GM18873 (cell line): ENCODE measurements around the gene ARFGEF2.
A peak's percentile ranks its signal among the peaks of the same experiment; 100 is the strongest.
"Not testable (repeated sequence)": the region's sequence is repeated elsewhere in the genome, so short reads cannot be mapped to it uniquely, and the experiment has no call there.

Source experiments
- ATAC-seq: cut with Tn5 transposase; IDR thresholded peaks from one replicate; pipeline ENCODE4 v1.9.1; 2021; ENCODE audit warnings: mild to moderate bottlenecking, moderate library complexity, moderate number of reproducible peaks; ENCODE audit not compliant: unreplicated experiment, low FRiP score

The ARFGEF2 gene

DNA sequence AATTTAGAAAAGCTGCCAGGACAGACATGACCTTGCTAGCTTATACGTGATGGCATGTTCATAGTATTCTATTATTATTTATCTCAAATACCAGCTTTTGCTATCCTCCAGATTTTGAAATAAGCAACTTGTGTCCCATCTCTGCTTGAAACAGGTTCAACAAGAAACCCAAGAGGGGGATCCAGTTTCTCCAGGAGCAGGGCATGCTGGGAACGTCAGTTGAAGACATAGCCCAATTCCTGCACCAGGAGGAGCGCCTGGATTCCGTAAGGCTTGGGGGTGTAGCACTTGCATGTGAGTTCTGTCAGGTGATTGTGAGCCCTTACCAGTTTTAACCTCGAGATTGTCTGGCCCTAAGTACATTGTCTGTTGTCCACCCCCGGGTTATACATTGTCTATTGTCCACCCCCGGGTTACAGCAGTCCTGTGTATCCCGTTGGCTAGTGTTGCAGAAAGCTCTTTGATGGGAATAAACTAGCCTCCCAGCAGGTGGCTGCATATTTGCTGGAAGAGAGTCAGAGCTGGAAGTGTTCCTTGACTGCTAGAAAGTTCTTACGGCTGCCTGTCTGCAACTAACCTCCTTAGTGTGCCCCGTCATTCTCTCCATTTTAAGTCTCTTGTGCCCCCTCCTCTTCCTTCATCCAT lies 63.2 kb downstream of the ARFGEF2 start:
- no peak for ATAC-seq

GRCh38 chr20:48986899-48987298 lies 65.4 kb downstream of the ARFGEF2 start:
- no peak for ATAC-seq

- ATAC-seq: no peak
Observed at GRCh38 chr20:48990467-48990866, 69.0 kb downstream of the ARFGEF2 start.

GRCh38 chr20:48995589-48995988 lies 74.1 kb downstream of the ARFGEF2 start:
- no peak for ATAC-seq

GRCh38 chr20:48999890-49000870 lies 78.7 kb downstream of the ARFGEF2 start:
- no peak for ATAC-seq

GRCh38 chr20:49001741-49002140 lies 80.2 kb downstream of the ARFGEF2 start:
- no peak for ATAC-seq

DNA sequence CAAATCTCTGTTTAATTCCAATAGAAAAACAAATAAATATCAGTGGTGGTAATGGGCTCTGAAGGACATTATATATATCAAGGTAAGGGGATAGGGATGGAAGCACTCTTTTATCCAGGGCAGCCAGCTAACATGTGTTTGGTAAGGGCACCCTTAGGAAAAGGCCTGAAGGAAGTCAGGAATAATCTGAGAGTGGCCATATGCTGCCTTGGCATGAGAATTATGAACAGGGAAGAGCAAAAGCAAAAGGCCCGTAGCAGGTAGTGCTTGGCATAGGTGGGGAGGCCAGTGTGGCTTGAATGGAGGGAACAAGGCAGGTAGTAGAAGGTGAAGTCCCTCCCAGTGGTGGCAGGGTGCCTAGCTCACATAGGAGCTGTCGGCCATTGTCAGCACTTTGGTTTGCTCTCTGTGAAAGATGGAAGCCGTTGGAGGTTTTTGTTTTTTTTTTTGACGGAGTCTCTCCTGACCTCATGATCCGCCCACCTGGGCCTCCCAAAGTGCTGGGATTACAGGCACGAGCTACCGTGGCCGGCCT lies 85.0 kb downstream of the ARFGEF2 start:
- no peak for ATAC-seq

- no peak for ATAC-seq
Observed at GRCh38 chr20:49009899-49010631, 88.6 kb downstream of the ARFGEF2 start.

DNA sequence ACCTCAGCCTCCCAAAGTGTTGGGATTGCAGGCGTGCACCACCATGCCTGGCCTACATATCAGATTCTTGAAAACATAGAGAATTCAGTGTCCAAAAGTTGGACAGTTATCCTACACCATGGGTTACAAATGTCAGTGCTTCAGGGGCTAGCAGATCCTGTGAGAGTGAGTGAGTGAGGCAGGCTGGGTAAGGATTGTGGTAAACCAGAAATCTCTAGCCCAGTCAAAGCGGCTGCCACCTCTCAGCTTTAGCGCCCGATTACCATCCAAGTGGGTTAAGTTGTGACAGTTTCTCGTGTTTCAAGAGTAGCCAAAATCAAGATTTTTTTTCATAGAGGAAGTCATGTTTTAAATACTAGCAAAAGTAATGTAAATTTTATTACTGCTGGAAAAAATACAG lies 102.7 kb downstream of the ARFGEF2 start:
- no peak for ATAC-seq

DNA sequence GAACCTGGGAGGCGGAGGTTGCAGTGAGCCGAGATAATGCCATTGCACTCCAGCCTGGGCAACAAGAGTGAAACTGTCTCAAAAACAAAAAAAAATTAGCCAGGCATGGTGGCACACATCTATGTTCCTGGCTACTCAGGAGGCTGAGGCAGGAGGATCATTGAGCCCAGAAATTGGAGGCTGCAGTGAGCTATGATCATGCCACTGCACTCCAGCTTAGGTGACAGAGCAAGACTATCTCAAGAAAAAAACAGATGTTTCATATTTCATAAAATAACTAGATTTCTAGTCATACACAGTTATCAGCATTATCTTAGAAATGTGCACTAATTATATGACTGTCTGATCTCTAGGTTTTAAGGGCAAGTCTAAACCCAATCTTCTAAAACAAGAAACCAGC lies 106.7 kb downstream of the ARFGEF2 start:
- not testable (repeated sequence) for ATAC-seq

GRCh38 chr20:49028684-49029083 lies 107.2 kb downstream of the ARFGEF2 start:
- ATAC-seq: no peak

DNA sequence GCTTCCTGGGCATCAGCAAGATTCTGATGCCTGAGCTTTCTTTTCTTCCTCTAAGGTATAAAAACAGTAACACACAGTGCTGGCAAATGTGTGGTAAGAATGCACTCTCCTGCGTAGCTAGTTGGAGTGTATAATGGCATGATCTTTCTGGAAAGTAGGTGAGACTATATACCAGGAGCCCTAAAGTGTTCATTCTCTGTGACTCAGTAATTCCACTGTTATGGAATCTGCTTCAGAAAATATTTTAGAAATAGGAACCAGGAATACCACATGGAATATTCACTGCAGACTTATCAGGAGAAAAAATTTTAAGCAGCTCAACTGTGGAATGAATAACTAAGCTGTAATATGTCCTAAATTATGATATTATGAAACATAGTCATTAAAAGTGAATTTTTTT lies 107.7 kb downstream of the ARFGEF2 start:
- no peak for ATAC-seq

- ATAC-seq: no peak
Observed at GRCh38 chr20:49030954-49031619, 109.6 kb downstream of the ARFGEF2 start.

DNA sequence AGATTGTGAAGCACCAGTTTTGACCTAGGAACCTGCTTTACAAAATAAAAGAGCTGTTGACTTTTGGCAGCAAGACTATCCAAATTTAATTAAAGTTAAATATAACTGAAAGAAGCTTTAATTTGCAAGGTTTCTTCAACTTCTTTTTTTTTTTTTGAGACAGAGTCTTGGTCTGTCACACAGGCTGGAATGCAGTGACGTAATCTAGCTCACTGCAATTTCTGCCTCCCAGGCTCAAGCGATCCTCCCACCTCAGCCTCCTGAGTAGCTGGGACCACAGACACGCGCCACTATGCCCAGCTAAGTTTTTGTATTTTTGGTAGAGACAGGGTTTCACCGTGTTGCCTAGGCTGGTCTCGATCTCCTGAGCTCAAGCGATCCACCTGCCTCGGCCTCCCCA lies 110.9 kb downstream of the ARFGEF2 start:
- ATAC-seq: no peak

- ATAC-seq: no peak
Observed at GRCh38 chr20:49034070-49034732, 112.7 kb downstream of the ARFGEF2 start.

GRCh38 chr20:49037962-49038387 lies 116.5 kb downstream of the ARFGEF2 start:
- no peak for ATAC-seq

DNA sequence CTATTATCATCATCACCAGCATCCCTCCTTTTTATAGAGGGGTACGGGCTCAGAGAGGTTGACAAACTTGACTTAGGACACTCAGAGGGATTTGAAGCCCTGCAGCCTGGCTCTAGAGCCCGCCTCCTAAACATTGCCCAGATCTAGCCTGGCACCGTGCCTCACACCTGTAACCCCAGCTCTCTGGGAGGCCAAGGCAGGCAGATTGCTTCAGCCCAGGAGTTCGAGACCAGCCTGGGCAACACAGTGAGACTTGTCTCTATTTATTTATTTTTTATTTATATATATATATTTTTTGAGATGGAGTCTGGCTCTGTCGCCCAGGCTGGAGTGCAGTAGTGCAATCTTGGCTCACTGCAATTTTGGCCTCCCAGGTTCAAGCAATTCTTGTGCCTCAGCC lies 118.3 kb downstream of the ARFGEF2 start:
- no peak for ATAC-seq

GRCh38 chr20:49043000-49043399 lies 121.5 kb downstream of the ARFGEF2 start:
- no peak for ATAC-seq

DNA sequence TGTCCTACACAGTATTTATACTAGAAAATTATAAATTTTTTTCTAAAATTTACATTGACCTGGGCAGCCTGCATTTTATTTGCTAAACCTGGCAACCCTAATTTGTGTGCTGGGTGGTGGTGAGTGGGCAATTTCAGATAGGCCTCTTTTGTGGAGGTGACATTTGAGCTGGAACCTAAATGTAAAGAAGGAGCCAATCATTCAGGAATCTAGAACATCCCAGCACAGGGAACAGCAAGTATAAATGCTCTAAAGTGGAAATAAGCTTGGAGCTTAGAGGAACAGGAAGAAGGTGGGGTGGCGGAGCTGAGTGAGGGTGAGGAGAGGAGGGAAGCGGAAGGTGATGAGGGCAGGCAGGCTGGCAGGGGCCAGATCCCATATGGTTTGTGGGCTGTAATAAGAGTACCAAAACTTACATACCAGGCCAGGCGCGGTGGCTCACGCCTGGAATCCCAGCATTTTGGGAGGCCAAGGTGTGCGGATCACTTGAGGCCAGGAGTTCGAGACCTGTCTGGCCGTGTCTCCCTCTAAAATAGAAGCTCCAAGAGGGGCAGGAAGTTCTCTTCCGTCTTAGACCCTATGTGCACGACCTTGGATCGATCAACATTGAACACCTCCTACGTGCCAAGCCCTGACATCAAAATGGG lies 124.1 kb downstream of the ARFGEF2 start:
- ATAC-seq: peak; percentile 7
